Superior temporal gyrus (tissue), 1 donor: Measurements from ENCODE around the gene SLC35F3.
"Not testable (repeated sequence)": the region's sequence is repeated elsewhere in the genome, so short reads cannot be mapped to it uniquely, and the experiment has no call there.

Experiments used
- DNase-seq: peaks from one replicate; pipeline ENCODE4 v3.0.0-alpha.2; 2016; ENCODE audit errors: extremely low spot score

SLC35F3 gene

DNA sequence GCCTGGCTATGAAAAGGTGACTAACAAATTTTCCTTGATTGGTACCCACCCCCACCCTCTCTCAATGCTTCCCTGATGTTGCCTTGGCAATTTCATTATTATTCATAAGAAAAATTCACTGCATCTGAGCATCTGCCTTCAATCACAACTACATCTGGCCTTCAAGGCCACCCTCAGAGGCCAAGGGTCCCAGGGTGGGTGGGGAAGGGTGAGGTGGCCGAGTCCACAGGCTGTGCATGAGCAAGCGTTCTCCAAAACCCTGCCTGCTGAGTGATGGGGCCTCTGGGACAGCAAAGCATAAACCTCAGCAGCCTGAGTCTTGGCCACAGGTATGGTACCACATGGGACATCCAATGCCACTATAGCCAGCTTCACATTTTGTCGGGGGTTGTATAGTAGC lies 198.7 kb downstream of the SLC35F3 start:
- DNase-seq = no peak

DNA sequence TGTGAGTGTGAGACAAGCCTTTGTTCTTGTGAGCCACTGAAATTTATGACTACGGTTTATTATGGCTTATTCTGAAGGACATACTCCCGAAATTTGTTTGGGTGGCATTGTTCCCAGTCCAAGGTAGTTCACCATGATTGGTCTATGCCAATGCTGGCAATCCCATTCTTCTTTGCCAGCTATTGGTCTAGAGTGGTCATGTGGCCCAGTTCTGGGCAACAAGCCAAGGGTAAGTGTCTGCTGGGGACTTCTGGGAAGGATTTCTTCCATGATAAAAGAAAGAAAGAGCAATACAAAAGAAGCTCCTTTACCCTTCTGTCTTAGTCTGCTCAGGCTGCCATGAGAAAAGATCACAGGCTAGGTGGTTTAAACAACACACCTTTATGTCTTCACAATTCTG lies 201.6 kb downstream of the SLC35F3 start:
- DNase-seq = no peak

DNA sequence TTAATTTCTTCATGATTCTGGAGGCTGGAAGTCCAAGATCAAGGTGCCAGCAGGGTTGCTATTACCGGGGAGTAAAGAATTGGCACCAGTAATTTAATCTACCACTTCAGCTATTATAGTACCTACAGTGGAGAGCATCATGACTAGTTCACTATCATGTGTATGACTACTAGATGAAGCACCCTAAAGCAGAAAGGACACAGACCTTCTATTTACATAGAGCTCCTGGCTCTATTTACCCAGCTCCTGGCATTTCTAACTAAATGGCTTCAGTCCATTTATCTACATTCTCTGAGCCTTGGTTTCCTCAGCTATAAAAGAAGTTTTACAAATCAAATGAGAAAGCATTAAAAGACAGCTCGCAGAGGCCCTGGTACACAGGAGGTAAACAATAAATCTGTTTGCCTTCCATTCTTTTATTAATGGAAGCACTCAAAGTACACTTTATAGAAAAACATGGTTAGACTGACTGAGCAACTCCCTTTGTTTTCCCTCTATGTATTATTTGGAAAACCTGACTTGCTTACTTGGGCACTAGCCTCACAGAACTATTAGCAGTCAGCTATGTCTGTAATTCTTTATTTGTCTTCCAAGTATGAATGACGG lies 203.0 kb downstream of the SLC35F3 start:
- no peak for DNase-seq

DNA sequence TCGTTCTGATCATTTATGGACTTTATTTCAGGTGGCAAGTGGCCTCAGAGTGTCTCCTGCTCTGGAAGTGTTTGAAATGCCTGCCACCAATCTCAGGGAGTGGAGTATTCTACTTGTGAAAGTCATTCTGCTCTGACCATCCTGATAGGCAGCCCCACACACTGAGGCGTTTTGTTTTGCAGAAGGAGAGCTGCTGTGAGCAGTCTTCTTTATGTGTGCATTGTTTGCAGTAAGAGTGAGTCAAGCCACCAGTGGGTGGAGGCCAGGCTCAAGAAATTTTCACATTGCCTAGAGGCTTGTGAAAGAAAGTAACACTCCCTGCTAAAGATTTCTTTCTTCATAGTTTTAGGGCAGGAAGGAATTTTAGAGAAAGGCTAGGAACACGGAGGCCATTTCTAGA lies 204.4 kb downstream of the SLC35F3 start:
- DNase-seq = no peak

DNA sequence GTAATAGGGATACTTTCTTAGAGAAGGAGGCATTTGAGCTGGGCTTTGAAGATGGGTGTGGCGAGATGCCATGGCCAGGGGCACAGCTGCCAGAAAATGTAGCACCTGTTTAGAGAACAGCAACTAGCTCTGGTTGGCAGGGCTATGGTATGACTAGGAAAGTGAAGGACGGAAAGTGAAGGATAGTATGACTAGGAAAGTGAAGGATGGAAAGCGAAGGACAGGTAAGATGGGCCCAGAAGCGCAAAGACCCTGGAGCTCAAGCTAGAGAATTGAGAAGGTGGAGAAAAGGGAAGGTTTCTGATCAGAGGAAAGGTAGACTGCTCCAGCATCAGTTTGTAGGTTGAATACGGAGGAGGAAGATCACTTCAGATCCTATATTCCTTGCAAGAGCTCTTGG lies 205.4 kb downstream of the SLC35F3 start:
- DNase-seq = no peak

DNA sequence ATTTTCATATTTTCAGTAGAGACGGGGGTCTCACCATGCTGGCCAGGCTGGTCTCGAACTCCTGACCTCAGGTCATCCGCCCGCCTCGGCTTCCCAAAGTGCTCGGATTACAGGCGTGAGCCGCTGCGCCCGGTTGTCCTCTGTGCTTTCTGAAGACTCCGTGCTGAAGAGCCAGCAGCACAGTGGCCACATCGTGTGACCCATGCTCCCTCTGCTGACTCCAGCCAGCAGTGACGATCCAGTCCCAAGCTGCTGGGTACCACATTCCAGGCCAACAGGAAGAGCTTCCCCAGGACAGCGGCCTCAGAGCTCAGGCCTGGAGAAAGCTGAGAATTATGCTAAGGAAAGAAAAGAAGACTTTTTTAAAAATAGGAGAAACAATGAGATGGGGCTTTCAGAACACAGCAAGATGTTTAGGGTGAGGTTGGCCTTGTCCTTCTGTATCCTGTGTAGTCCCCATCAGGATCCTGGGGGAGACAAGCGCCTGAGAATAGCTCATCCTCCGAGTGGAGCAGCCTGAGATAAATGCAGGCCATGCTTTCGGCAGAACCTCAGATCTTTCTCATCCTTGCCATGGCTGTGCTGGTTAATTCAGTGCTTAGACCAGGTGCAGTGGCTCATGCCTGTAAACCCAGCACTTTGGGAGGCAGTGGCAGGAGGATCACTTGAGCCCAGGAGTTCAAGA lies 207.1 kb downstream of the SLC35F3 start:
- no peak for DNase-seq

DNA sequence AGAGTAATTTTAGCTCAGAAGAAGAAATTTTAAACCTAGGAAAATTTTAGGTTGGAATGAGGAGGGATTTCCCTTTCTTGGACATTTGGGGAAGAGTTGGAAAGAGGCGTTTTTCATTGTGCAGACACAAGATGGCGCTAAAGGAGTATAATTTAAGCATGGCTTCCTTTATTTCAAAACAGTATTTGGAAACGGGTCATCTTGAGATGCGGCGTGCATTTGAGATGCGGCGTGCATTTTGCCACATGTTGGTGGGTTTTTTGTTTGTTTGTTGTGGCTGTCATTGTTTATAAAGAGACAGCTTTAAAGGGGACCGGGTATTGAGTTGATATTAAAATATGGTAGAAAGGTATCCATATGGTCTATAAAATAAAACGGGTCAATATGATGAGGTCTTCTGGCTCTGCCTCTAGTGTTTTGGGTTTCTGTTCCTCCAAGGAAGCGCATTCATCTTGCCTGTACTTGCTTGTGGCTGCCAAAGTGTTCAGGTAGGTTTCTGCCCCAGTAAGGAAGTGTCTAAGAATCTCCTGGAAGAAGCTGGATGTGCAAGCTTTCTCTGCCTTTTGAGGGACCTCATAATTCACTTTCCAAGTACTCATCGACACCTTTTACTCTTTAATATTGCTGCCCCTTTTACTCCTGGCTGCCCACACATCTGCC lies 210.3 kb downstream of the SLC35F3 start:
- DNase-seq = peak; percentile 89

DNA sequence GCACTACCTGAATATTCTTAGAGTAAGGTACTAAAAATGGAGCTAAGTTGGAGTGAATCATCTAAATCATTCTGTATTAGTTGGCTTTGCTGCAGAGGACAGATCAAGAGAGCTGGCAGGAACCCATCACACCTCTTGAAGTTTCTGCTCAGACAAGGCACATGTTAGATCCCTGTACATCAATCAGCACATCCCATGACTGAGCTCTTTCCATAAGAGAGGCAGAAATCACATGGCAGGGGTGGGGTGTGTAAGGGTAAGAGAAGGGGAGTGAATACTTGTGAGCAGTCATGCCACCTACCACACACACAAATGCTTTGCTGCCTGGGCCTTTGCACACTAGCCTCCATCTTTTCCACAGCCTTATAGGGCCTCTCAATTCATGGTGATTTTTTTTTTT lies 214.4 kb downstream of the SLC35F3 start:
- DNase-seq = no peak

DNA sequence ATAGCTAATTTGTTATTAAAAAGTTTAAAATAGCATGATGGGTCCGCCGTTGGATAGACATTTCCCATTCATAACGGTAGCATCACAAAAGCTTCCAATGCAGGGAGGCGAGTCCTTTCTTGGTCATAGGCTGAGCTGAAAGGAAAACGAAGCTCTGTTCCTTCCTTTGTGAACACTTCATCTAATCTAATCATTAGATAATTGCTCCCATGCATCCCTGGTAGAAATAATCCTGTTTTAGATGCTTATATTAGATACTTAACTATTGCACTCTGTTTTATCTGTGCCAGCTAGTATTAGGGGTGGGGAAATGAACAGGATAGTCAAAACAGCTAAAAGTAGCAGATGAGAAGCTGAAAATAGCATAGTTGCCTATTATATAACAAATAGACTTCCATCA lies 215.0 kb downstream of the SLC35F3 start:
- DNase-seq = peak; percentile 38

DNA sequence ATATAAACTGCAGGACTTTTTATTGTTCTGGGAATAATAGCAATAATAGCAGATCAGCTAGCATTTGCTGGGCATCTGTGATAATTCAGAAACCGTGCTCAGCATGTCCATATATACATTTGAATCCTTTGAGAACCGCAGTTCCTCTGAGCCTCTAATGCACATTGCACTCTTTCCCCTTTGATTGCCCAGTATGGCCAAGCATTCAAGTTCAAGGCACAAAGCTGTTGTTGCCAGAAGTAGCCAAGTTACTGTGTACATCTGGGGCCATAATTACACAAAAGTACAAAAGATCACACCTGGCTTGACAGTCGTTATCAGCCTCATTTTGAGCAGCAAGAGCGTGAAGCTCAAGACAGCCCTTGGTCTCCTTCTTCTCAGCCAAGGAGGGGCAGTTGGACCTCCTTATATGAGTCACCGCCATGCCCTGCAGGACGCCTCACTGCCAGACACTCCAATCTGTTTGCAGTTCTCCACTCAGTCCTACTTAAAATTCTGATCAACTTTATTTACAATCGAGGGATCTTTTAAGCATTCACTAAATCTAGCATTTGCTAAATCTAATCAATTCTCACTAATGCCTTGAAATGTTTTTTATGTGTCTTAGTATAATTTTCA lies 216.0 kb downstream of the SLC35F3 start:
- no peak for DNase-seq

DNA sequence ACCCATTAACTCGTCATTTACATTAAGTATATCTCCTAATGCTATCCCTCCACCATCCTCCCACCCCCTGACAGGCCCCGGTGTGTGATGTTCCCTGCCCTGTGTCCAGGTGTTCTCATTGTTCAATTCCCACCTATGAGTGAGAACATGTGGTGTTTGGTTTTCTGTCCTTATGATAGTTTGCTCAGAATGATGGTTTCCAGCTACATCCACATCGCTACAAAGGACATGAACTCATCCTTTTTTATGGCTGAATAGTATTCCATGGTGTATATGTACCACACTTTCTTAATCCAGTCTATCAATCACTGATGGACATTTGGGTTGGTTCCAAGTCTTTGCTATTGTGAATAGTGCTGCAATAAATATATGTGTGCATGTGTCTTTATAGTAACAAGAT lies 217.2 kb downstream of the SLC35F3 start:
- DNase-seq = not testable (repeated sequence)

DNA sequence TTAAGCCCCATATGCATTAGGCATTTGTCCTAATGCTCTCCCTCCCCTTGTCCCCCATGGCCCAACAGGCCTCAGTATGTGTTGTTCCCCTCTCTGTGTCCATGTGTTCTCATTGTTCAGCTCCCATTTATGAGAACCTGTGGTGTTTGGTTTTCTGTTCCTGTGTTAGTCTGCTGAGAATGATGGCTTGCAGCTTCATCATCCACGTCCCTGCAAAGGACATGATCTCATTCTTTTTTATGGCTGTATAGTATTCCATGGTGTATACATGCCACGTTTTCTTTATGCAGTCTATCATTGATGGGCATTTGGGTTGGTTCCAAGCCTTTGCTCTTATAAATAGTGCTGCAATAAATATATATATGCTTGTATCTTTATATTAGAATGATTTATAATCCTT lies 218.1 kb downstream of the SLC35F3 start:
- not testable (repeated sequence) for DNase-seq

DNA sequence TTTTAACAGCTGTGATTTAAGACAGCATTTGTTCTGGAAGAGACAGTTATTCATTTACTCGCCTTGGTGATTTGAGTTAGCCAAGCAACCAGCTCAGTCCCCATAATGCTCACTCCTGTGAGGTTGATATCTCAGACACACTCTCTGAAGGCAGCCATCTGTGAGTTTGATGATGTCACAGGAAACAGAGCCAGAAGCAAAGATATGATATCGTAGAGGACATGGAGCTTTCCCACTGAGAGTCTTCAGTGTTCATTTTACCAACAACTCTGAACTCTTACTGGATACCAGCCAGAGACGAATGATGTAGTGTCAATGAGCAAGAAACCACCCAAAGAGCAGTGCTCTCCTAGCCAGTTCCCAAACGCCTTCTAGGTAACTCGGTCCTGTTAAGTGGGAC lies 219.4 kb downstream of the SLC35F3 start:
- no peak for DNase-seq

DNA sequence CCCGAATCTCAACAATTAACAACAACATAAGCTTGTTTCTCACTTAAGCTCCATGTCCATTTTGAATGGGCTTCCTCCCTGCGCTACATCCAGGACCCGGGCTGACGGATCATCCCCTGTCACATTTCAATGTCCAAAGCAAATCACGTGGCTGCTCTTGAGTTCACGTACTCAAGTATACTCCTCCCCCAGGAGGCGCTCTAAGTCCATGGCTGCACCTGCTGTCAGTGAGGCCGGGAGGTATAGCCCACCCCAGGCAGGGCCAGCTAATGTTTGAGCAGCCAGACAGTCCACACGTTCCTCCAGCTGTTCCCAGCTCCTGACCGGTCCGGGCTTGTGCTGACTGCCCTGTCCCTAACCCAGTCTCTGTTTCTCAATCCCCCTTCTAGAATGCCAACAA lies 220.8 kb downstream of the SLC35F3 start:
- no peak for DNase-seq

DNA sequence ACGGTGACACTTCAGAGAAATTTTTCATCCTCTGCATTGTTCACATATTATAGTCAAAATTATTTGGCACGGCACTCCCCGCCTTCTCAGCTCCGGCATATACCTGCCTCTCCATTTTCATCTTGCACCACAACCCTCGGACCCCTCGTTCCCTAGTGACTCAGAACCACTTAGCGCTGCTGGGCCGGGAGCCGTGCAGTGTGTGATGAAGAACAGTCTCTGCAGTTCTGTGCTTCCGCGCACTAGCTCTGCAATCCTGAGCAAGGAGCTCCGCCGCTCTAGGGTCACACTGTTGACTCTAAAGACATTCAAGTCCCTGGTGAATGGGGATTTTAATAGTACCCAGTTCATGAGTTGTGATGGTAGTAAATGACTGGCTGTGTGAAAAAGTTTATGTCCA lies 221.2 kb downstream of the SLC35F3 start:
- no peak for DNase-seq

DNA sequence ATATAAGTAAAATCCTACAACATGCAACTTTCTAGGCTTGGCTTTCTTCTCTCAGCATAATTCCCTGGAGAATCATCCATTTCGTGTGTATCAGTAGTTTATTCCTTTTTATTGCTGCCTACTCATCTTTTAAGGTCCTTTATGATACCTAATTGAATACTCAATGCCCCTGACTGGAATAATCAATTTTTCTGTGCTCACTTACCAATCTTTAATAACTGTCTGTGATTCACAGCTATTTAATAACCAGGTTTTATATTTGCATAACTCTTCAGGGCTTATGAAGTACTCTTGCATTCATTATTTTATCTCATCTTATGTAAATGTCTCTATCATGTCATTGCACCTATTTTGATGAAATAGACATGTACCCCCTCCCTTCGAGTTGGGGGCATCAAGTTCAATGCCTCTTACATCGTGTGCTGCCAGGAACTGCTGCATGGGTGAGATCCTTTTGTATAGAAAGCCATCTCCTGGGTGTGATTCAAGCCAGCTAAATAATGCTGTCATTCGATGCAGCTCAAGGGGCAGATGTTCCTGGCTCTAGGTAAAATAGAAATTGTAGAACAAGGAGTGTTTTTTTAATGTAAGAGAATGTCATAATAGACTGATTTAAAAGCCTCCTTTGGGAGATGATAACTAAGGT lies 222.7 kb downstream of the SLC35F3 start:
- no peak for DNase-seq

DNA sequence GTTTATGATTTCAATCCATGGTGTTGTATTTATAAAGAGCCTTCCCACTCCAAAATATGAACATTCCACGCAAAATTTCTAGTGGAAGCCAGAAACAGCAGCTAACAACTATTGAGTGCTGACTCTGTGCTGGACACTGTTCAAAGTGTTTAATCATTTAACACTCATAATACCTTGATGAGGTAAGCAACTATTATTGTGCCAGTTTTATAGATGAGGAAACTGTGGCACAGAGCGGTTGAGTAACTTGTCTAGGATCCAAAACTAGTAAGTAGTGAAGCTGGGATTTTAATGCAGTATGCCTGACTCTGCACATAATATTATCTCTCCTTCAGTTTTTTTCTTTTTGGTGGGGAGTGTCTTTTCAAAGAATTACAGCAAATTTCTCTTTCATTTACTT lies 228.3 kb downstream of the SLC35F3 start:
- no peak for DNase-seq

DNA sequence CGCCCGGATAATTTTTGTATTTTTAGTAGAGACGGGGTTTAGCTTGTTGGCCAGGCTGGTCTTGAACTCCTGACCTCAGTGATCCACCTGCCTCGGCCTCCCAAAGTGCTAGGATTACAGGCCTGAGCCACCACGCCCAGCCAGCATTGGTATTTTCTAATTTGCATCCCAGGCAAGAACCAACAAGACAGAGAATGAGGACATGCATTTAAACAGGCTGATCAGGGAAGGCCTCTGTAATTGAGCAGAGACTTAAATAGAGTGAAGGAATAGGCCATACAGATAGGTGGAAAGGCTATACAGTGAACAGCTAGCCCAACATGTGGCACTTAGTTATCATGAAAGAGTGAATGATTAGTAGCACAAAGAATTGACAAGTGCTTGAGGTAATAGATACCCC lies 230.4 kb downstream of the SLC35F3 start:
- no peak for DNase-seq

DNA sequence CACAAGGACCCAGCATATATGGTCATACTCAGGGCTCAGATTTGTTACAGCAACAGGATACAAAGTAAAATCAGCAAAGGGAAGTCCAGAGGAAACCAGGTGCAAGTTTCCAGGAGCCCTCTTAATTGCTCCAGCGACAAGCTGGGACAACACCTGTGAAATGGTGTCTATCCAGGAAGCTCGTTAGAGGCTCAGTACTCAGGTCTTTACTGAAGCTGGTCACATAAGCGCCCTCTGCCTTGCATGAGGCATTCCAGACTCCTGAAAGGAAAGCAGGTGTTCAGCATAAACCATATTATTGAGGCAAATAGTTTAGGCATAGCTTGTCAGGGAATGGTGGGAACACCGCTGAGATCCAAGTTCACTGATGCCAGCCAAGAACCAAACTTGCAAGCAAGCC lies 231.0 kb downstream of the SLC35F3 start:
- no peak for DNase-seq

DNA sequence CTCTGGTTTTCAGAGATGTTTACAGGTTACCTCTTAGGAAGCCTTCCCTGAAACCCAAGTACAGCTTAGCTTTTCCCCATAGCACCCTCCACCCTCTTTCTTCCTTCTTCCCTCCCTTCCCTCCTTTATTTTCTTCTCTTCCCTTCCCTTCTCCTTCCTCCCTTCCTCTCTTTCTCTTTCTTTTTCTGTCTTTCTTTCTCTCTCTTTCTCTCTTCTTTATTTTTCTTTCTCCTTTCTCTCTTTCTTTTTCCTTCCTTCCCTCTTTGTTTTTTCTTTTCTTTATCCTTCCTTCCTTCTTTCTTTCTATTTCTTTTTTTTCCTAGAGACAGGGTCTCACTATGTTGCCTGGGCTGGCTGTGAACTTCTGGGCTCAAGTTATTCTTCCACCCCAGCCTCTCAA lies 231.6 kb downstream of the SLC35F3 start:
- DNase-seq = no peak

DNA sequence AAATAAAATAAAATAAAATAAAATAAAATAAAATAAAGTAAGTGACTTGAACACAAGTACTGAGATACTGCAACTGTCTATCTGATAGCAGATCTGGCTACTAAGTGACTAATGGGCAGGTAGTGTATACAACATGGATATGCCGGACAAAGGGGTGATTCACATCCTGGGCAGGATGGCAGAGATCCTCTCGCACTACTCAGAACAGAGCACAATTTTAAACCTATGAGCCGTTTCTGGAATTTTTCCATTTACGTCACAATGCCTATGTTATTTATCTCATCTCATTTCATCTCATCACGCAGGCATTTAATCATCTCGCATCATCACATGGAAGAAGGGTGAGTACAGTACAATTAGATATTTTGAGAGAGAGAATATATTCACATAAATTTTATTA lies 235.5 kb downstream of the SLC35F3 start:
- no peak for DNase-seq

DNA sequence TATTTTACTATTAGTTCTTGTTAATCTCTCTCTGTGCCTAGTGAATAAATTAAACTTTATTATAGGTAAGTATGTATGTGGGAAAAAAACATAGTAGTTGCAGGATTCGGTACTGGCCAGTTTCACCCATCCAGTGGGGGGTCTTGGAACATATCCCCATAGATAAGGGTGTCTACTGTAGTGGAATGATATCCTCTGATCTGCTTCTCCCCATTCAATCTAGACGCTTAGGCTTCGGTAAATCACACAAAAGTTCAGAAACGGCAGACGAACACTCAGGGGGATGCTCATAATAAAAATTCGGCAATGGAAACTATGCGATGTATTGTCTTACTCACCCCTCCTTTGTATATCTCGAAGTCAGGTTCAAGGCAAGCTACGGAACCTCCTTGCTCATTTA lies 235.9 kb downstream of the SLC35F3 start:
- DNase-seq = no peak
